OCI-LY7 (cell line): ENCODE measurements around the gene CRYGN.

Experiments
- EZH2phosphoT487 ChIP-seq: fragments of 200-600 bp; sonication (generic); IDR thresholded peaks from 2 replicates; pipeline ENCODE4 v1.6.1; 2018; ENCODE audit warnings: low read depth, borderline replicate concordance, mild to moderate bottlenecking, mixed run types, antibody characterized with exemption, low read length, moderate library complexity, mixed read lengths
- TF ChIP-seq, protein P1 (sequence below): fragments of 200-600 bp; sonication (generic); conservative IDR thresholded peaks from 2 replicates; pipeline ENCODE4 v1.5.1; 2014; ENCODE audit warnings: mild to moderate bottlenecking, antibody characterized with exemption, low read length, moderate library complexity, mixed read lengths

GRCh38 chr7:151470711-151471110 is 30.8 kb upstream of the CRYGN start:
- TF ChIP-seq, protein P1, sequence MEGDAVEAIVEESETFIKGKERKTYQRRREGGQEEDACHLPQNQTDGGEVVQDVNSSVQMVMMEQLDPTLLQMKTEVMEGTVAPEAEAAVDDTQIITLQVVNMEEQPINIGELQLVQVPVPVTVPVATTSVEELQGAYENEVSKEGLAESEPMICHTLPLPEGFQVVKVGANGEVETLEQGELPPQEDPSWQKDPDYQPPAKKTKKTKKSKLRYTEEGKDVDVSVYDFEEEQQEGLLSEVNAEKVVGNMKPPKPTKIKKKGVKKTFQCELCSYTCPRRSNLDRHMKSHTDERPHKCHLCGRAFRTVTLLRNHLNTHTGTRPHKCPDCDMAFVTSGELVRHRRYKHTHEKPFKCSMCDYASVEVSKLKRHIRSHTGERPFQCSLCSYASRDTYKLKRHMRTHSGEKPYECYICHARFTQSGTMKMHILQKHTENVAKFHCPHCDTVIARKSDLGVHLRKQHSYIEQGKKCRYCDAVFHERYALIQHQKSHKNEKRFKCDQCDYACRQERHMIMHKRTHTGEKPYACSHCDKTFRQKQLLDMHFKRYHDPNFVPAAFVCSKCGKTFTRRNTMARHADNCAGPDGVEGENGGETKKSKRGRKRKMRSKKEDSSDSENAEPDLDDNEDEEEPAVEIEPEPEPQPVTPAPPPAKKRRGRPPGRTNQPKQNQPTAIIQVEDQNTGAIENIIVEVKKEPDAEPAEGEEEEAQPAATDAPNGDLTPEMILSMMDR: no peak
- no peak for TF ChIP-seq EZH2phosphoT487
